CD4-positive, alpha-beta T cell (primary cell): ENCODE data around the gene NELFE. TPM values are rescaled to one million over a fixed set of nuclear protein-coding genes. Genes with fewer than 3 reads are reported as not detected.

ENCODE experiments used
- ATAC-seq: fragments of 200-7000 bp; cut with Tn5 transposase; one replicate; pipeline ENCODE4 v1.10.0; 2022; ENCODE audit warnings: mild to moderate bottlenecking; ENCODE audit not compliant: poor library complexity
- CTCF ChIA-PET: fragments of 350-600 bp; sonication (Branson Sonifier 250); formaldehyde crosslinking; loops from one replicate; lab custom pipeline; 2021; ENCODE audit warnings: antibody characterized with exemption, inconsistent platforms; lab: Charles Lee
- POLR2A ChIA-PET: fragments of 350-600 bp; sonication (Branson Sonifier 250); formaldehyde crosslinking; loops from one replicate; lab custom pipeline; 2021; ENCODE audit warnings: antibody characterized with exemption, inconsistent platforms; lab: Charles Lee
- DNase-seq, 14 experiments: peaks; one replicate each; pipeline ENCODE4 v3.0.0-alpha.2; 2013 to 2020; ENCODE audit warnings: mixed read lengths in 2 of 14
- H3K27ac ChIP-seq, 2 donors: one replicate each; pipeline versions ENCODE4 v1.5.1 to v1.7.0; 2013; ENCODE audit warnings: low read length in 2 of 2, low read depth in 1 of 2, mild to moderate bottlenecking in 1 of 2
- H3K27me3 ChIP-seq, 2 experiments: 1 replicate in 1 of 2; 2 replicates in 1 of 2; pipeline versions ENCODE4 v1.6.1 to v1.7.0; 2013; ENCODE audit warnings: low read length in 2 of 2, control low read depth in 1 of 2, mild to moderate bottlenecking in 1 of 2, moderate library complexity in 1 of 2; ENCODE audit not compliant: insufficient read depth in 2 of 2, control insufficient read depth in 1 of 2
- H3K36me3 ChIP-seq: one replicate; pipeline ENCODE4 v1.6.1; 2013; ENCODE audit warnings: low read length, control low read depth; ENCODE audit not compliant: insufficient read depth
- H3K4me1 ChIP-seq: one replicate; pipeline ENCODE4 v1.6.1; 2013; ENCODE audit warnings: low read length, control low read depth; ENCODE audit not compliant: insufficient read depth
- H3K4me3 ChIP-seq: one replicate; pipeline ENCODE4 v1.5.1; 2013; ENCODE audit warnings: mild to moderate bottlenecking, low read length, moderate library complexity
- H3K9me3 ChIP-seq, 2 experiments: 1 replicate in 1 of 2; 2 replicates in 1 of 2; pipeline versions ENCODE4 v1.6.1 to v1.7.0; 2013; ENCODE audit warnings: low read length in 2 of 2, mild to moderate bottlenecking in 2 of 2, control low read depth in 1 of 2, moderate library complexity in 1 of 2; ENCODE audit not compliant: control insufficient read depth in 1 of 2, insufficient read depth in 1 of 2
- H3K27ac Mint-ChIP-seq: one replicate; pipeline ENCODE4 v1.8.0; 2020; ENCODE audit warnings: mixed read lengths
- H3K27me3 Mint-ChIP-seq: one replicate; pipeline ENCODE4 v1.8.0; 2021; ENCODE audit warnings: mixed read lengths
- H3K36me3 Mint-ChIP-seq: one replicate; pipeline ENCODE4 v1.8.0; 2021; ENCODE audit warnings: low read depth, mixed read lengths
- H3K4me1 Mint-ChIP-seq: one replicate; pipeline ENCODE4 v1.8.0; 2021; ENCODE audit warnings: low read depth, mixed read lengths
- H3K4me3 Mint-ChIP-seq: one replicate; pipeline ENCODE4 v1.8.0; 2020; ENCODE audit warnings: mild to moderate bottlenecking, mixed read lengths
- H3K9me3 Mint-ChIP-seq: one replicate; pipeline ENCODE4 v1.8.0; 2020; ENCODE audit warnings: mixed read lengths
- CTCF ChIP-seq: fragments of 200-600 bp; IDR thresholded peaks from one replicate; pipeline ENCODE4 v1.8.0; 2022; ENCODE audit warnings: antibody characterized with exemption, mild to moderate bottlenecking
- intact Hi-C, 2 experiments: fragments of 100-400 bp; cut with DNase I in 1 of 2; cut with micrococcal nuclease in 1 of 2; formaldehyde crosslinking; loops; one replicate each; pipeline versions ENCODE4 v1.15.1 to v1.9.0; 2023 to 2025; cut with DNase I, micrococcal nuclease
- total RNA-seq, 174 experiments: library from RNA in 2 of 174; stranded (reverse) in 2 of 174; gene quantifications; one replicate each; pipeline ENCODE4 v1.2.3 and lab custom pipeline; 2021 to 2026

NELFE gene
- total RNA-seq, 2 experiments from 2014 or later = 53.8 to 58.2 TPM

- Mint-ChIP-seq H3K4me1 (no peaks in the 10 kb centered on the region), H3K27me3 (peaks cover 17% of the 10 kb centered on the region), H3K4me3 (no peak overlapping the region), H3K27ac (no peak overlapping the region), H3K9me3 (no peaks in the 10 kb centered on the region), H3K36me3 (no peaks in the 10 kb centered on the region)
- Histone ChIP-seq H3K9me3 (no peaks in the 10 kb centered on the region), H3K4me3 (no peak overlapping the region), H3K27ac (no peak overlapping the region), H3K4me1 (no peaks in the 10 kb centered on the region), H3K36me3 (no peaks in the 10 kb centered on the region), H3K27me3 (peaks cover 4 to 14% of the 10 kb centered on the region in 2 experiments)
- DNase-seq (no peak), ATAC-seq (no peak)
- ChIA-PET POLR2A (interaction anchor here (1.1 kb wide), 1 partner anchor 44 kb away, joined by 3 read pairs; the partner anchor contains the start of gene ZBTB12), CTCF (no interaction called here)
- no peak for TF ChIP-seq CTCF
- intact Hi-C loops = no loop called here
These were observed 13.6 kb downstream of the NELFE start for GRCh38 chr6:31945154-31945506.

- Histone ChIP-seq H3K4me3 (no peak overlapping the region), H3K36me3 (no peaks in the 10 kb centered on the region), H3K27me3 (peaks cover 4 to 14% of the 10 kb centered on the region in 2 experiments), H3K4me1 (no peaks in the 10 kb centered on the region), H3K9me3 (no peaks in the 10 kb centered on the region), H3K27ac (no peak overlapping the region)
- no peak overlapping the region for H3K4me3 Mint-ChIP-seq
- CTCF ChIA-PET = no interaction called here
- H3K4me1 Mint-ChIP-seq = no peaks in the 10 kb centered on the region
- no peak for TF ChIP-seq CTCF
- DNase-seq (no peak), ATAC-seq (no peak)
- intact Hi-C loops = no loop called here
- H3K9me3 Mint-ChIP-seq = no peaks in the 10 kb centered on the region
- H3K36me3 Mint-ChIP-seq = no peaks in the 10 kb centered on the region
- H3K27ac Mint-ChIP-seq = no peak overlapping the region
- POLR2A ChIA-PET = no interaction called here
- peaks cover 17% of the 10 kb centered on the region for H3K27me3 Mint-ChIP-seq
These were observed 15.0 kb downstream of the NELFE start for GRCh38 chr6:31943742-31944141.

- no peak overlapping the region for H3K27ac Mint-ChIP-seq
- H3K9me3 Mint-ChIP-seq = no peaks in the 10 kb centered on the region
- DNase-seq = no peak
- H3K27me3 ChIP-seq = peaks cover 4 to 10% of the 10 kb centered on the region in 2 experiments
- H3K27ac ChIP-seq = no peak overlapping the region
- H3K4me1 ChIP-seq = no peaks in the 10 kb centered on the region
- POLR2A ChIA-PET = no interaction called here
- no peaks in the 10 kb centered on the region for H3K4me1 Mint-ChIP-seq
- no peaks in the 10 kb centered on the region for H3K36me3 ChIP-seq
- CTCF ChIA-PET = no interaction called here
- peaks cover 13% of the 10 kb centered on the region for H3K27me3 Mint-ChIP-seq
- ATAC-seq = no peak
- H3K9me3 ChIP-seq = no peaks in the 10 kb centered on the region
- no peaks in the 10 kb centered on the region for H3K36me3 Mint-ChIP-seq
- TF ChIP-seq CTCF = no peak
- no peak overlapping the region for H3K4me3 Mint-ChIP-seq
- intact Hi-C loops = no loop called here
- H3K4me3 ChIP-seq = no peak overlapping the region
These were observed 18.5 kb downstream of the NELFE start for GRCh38 chr6:31940256-31940664.
